Measurements from ENCODE around the gene GYPC.

- TF ChIP-seq, protein P1, sequence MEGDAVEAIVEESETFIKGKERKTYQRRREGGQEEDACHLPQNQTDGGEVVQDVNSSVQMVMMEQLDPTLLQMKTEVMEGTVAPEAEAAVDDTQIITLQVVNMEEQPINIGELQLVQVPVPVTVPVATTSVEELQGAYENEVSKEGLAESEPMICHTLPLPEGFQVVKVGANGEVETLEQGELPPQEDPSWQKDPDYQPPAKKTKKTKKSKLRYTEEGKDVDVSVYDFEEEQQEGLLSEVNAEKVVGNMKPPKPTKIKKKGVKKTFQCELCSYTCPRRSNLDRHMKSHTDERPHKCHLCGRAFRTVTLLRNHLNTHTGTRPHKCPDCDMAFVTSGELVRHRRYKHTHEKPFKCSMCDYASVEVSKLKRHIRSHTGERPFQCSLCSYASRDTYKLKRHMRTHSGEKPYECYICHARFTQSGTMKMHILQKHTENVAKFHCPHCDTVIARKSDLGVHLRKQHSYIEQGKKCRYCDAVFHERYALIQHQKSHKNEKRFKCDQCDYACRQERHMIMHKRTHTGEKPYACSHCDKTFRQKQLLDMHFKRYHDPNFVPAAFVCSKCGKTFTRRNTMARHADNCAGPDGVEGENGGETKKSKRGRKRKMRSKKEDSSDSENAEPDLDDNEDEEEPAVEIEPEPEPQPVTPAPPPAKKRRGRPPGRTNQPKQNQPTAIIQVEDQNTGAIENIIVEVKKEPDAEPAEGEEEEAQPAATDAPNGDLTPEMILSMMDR (IDR thresholded peaks at IDR 0.05) = no peak
- TF ChIP-seq EP300 (IDR thresholded peaks at IDR 0.05) = no peak
- TF ChIP-seq POLR2AphosphoS5 (IDR thresholded peaks at IDR 0.05) = no peak
- no peak for TF ChIP-seq POLR2A (IDR thresholded peaks at IDR 0.05)
Observed at GRCh38 chr2:126664639-126665038, 8.7 kb downstream of the GYPC start.
